Stimulated activated CD8-positive, alpha-beta memory T cell treated with anti-CD3 and anti-CD28 coated beads, Interleukin-15, amount 100 ng/mL, for 24 hours (primary cell): ENCODE measurements around the gene KIF5C.
A peak's percentile ranks its signal among the peaks of the same experiment; 100 is the strongest.

Experiments used
- DNase-seq: peaks from one replicate; pipeline ENCODE4 v3.0.0-alpha.2; 2020; ENCODE audit warnings: low read depth

Gene KIF5C

GRCh38 chr2:149015926-149016563, 141.0 kb downstream of the KIF5C start:
- no peak for DNase-seq

GRCh38 chr2:149017116-149017985, 142.3 kb downstream of the KIF5C start:
- DNase-seq: peak; percentile 43

GRCh38 chr2:149018981-149019380, 144.0 kb downstream of the KIF5C start:
- DNase-seq: no peak

- DNase-seq: no peak
Observed at GRCh38 chr2:149019768-149020167, 144.7 kb downstream of the KIF5C start.

GRCh38 chr2:149020432-149020851, 145.4 kb downstream of the KIF5C start:
- DNase-seq: no peak

- DNase-seq: no peak
Observed at GRCh38 chr2:149021271-149021719, 146.3 kb downstream of the KIF5C start.

GRCh38 chr2:149021761-149022160, 146.7 kb downstream of the KIF5C start:
- DNase-seq: no peak

GRCh38 chr2:149023091-149023490, 148.1 kb downstream of the KIF5C start:
- no peak for DNase-seq

- DNase-seq: no peak
Observed at GRCh38 chr2:149027590-149028250, 152.7 kb downstream of the KIF5C start.

- no peak for DNase-seq
Observed at GRCh38 chr2:149028377-149028776, 153.3 kb downstream of the KIF5C start.

- no peak for DNase-seq
Observed at GRCh38 chr2:149028891-149029290, 153.9 kb downstream of the KIF5C start.

GRCh38 chr2:149029307-149029965, 154.4 kb downstream of the KIF5C start:
- no peak for DNase-seq

- no peak for DNase-seq
Observed at GRCh38 chr2:149031396-149031795, 156.4 kb downstream of the KIF5C start.

GRCh38 chr2:149033716-149034115, 158.7 kb downstream of the KIF5C start:
- DNase-seq: no peak

GRCh38 chr2:149034406-149034805, 159.4 kb downstream of the KIF5C start:
- DNase-seq: no peak

GRCh38 chr2:149036507-149037293, 161.7 kb downstream of the KIF5C start:
- DNase-seq: no peak

- no peak for DNase-seq
Observed at GRCh38 chr2:149037851-149038250, 162.8 kb downstream of the KIF5C start.

GRCh38 chr2:149038442-149039212, 163.6 kb downstream of the KIF5C start, which contains the start of gene LYPD6B:
LYPD6B (plus strand) TSS chr2:149038699; CDS start chr2:149130949, 92,250 bp downstream.
- DNase-seq: no peak

GRCh38 chr2:149039213-149039724, 164.2 kb downstream of the KIF5C start:
- DNase-seq: no peak

- DNase-seq: peak; percentile 40
Observed at GRCh38 chr2:149040451-149040850, 165.4 kb downstream of the KIF5C start.
